GM12878 (cell line): Measurements from ENCODE around the gene AGBL5.

Experiments used
- ETV6 ChIP-seq, 2 experiments: fragments of 450-650 bp in 1 of 2; IDR thresholded peaks in 1 of 2; conservative IDR thresholded peaks in 1 of 2; 2 replicates each; pipeline ENCODE4 v1.6.1; 2014; ENCODE audit warnings: antibody characterized with exemption in 1 of 2, borderline replicate concordance in 1 of 2, low read depth in 1 of 2, mild to moderate bottlenecking in 1 of 2, moderate library complexity in 1 of 2
- NR2C2 ChIP-seq: IDR thresholded peaks from 2 replicates; pipeline ENCODE4 v1.6.1; 2011; ENCODE audit warnings: borderline replicate concordance, low read depth; ENCODE audit not compliant: control insufficient read depth, insufficient read length

GRCh38 chr2:27050281-27050995 lies 1.0 kb upstream of the AGBL5 start:
- TF ChIP-seq NR2C2 (no peak), ETV6 (conservative IDR thresholded peaks at IDR 0.05 in 1 of 2, IDR thresholded peaks at IDR 0.05 in 1 of 2; ENCODE audit: borderline replicate concordance in 1 of 2, low read depth in 1 of 2) (no peak)
